SU-DHL-6 (cell line): ENCODE measurements around the gene RPUSD4.

Experiments
- H2AFZ ChIP-seq: fragments of 200-600 bp; sonication (generic); 2 replicates; pipeline ENCODE4 v1.6.1; 2014; ENCODE audit warnings: low read depth, mild to moderate bottlenecking, moderate library complexity, mixed read lengths, antibody characterized with exemption, low read length; ENCODE audit not compliant: severe bottlenecking
- H3F3A ChIP-seq: fragments of 200-600 bp; shearing (Covaris generic); 2 replicates; pipeline ENCODE4 v1.6.0; 2016; ENCODE audit warnings: antibody characterized with exemption, mild to moderate bottlenecking; ENCODE audit not compliant: insufficient read depth
- H3K27ac ChIP-seq: fragments of 200-600 bp; sonication (generic); 2 replicates; pipeline ENCODE4 v1.5.1; 2016; ENCODE audit warnings: low read depth, mild to moderate bottlenecking, low read length, moderate library complexity, mixed read lengths
- H3K27me3 ChIP-seq: fragments of 200-600 bp; sonication (generic), shearing (Covaris generic); 2 replicates; pipeline ENCODE4 v1.6.0; 2014; ENCODE audit warnings: mild to moderate bottlenecking, low read length
- H3K36me3 ChIP-seq: fragments of 200-600 bp; sonication (generic); 2 replicates; pipeline ENCODE4 v1.6.1; 2014; ENCODE audit warnings: mild to moderate bottlenecking, low read length, mixed read lengths
- H3K4me2 ChIP-seq: fragments of 300-600, 200-600 bp; shearing (Covaris generic), sonication (generic); 2 replicates; pipeline ENCODE4 v1.6.0; 2014; ENCODE audit warnings: low read length, low read depth, mild to moderate bottlenecking; ENCODE audit not compliant: poor library complexity, severe bottlenecking
- H3K4me3 ChIP-seq: fragments of 200-600 bp; sonication (generic); 2 replicates; pipeline ENCODE4 v1.5.1; 2014; ENCODE audit warnings: antibody characterized with exemption, low read length, mild to moderate bottlenecking, mixed read lengths; ENCODE audit not compliant: insufficient read depth, poor library complexity, severe bottlenecking
- H3K79me2 ChIP-seq: fragments of 200-600 bp; sonication (generic); 2 replicates; pipeline ENCODE4 v1.6.1; 2014; ENCODE audit warnings: mild to moderate bottlenecking, low read length, moderate library complexity; ENCODE audit not compliant: insufficient read depth
- H3K9ac ChIP-seq: fragments of 200-600 bp; sonication (generic); 2 replicates; pipeline ENCODE4 v1.7.0; 2014; ENCODE audit warnings: mild to moderate bottlenecking, low read length
- H3K9me2 ChIP-seq: fragments of 200-600 bp; sonication (generic); replicated peaks from 2 replicates; pipeline ENCODE4 v1.6.1; 2014; ENCODE audit warnings: low read length; ENCODE audit not compliant: insufficient read depth
- H3K9me3 ChIP-seq: fragments of 200-600 bp; sonication (generic); 2 replicates; pipeline ENCODE4 v1.6.1; 2014; ENCODE audit warnings: low read length, mixed read lengths; ENCODE audit not compliant: insufficient read depth
- H4K20me1 ChIP-seq: fragments of 200-600 bp; sonication (generic); 2 replicates; pipeline ENCODE4 v1.6.1; 2014; ENCODE audit warnings: low read depth, mild to moderate bottlenecking, antibody characterized with exemption, low read length, moderate library complexity, mixed read lengths
- EZH2phosphoT487 ChIP-seq: fragments of 200-600 bp; sonication (generic), shearing (Covaris generic); conservative IDR thresholded peaks from 2 replicates; pipeline ENCODE4 v1.6.1; 2018; ENCODE audit warnings: mild to moderate bottlenecking, antibody characterized with exemption, low read length, moderate library complexity, mixed read lengths
- TF ChIP-seq, protein P1 (sequence below): fragments of 200-600 bp; sonication (generic); IDR thresholded peaks from one replicate; pipeline ENCODE4 v1.5.1; 2017; ENCODE audit warnings: antibody characterized with exemption, mild to moderate bottlenecking, low read length, moderate library complexity; ENCODE audit not compliant: insufficient read depth, poor library complexity, severe bottlenecking

RPUSD4 gene

DNA sequence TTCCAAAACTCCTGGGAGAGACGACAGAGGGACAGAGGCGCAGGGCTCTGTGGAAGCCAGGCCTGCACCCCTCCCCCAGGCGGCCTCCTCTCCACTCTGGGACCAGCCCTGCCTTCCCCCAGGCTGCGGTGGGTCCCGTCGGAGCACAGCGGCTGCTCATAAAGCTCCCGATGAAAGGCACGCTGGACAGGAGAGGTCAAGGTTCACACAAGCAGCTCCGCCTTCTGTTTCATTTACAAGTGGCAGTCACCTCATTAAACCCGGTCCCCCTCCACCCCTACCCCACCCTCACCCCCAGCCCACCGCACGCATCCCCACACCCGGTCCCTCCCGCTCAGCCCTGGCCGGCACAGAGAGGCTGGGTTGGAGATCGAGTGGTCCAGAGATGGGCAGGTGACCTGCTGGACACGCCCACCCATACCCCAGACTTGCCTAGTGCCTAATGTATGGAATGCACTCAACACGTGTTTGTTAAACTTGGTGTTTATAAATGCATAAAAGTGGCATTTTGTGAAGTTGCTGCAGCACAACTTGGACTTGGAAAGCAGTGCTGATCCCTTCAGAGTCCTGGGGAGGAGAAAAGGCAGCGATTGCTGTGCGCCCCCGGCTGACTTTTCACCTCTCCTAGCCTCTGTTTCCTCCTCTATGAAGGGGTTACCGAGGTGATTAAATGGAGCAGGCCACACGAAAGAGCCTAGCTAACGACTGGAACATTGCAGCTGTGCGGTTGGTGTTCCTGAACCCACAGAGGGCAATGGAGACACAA lies 26.0 kb downstream of the RPUSD4 start:
- no peaks in the 10 kb centered on the region for H4K20me1 ChIP-seq
- H3K27ac ChIP-seq = no peak overlapping the region
- H3K27me3 ChIP-seq = no peaks in the 10 kb centered on the region
- no peak overlapping the region for H2AFZ ChIP-seq
- no peak overlapping the region for H3K4me3 ChIP-seq
- H3K4me2 ChIP-seq = no peak overlapping the region
- TF ChIP-seq EZH2phosphoT487 = no peak
- TF ChIP-seq, protein P1, sequence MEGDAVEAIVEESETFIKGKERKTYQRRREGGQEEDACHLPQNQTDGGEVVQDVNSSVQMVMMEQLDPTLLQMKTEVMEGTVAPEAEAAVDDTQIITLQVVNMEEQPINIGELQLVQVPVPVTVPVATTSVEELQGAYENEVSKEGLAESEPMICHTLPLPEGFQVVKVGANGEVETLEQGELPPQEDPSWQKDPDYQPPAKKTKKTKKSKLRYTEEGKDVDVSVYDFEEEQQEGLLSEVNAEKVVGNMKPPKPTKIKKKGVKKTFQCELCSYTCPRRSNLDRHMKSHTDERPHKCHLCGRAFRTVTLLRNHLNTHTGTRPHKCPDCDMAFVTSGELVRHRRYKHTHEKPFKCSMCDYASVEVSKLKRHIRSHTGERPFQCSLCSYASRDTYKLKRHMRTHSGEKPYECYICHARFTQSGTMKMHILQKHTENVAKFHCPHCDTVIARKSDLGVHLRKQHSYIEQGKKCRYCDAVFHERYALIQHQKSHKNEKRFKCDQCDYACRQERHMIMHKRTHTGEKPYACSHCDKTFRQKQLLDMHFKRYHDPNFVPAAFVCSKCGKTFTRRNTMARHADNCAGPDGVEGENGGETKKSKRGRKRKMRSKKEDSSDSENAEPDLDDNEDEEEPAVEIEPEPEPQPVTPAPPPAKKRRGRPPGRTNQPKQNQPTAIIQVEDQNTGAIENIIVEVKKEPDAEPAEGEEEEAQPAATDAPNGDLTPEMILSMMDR = no peak
- no peaks in the 10 kb centered on the region for H3K9me2 ChIP-seq
- H3K36me3 ChIP-seq = no peaks in the 10 kb centered on the region
- no peaks in the 10 kb centered on the region for H3F3A ChIP-seq
- no peak overlapping the region for H3K9ac ChIP-seq
- H3K9me3 ChIP-seq = no peaks in the 10 kb centered on the region
- no peaks in the 10 kb centered on the region for H3K79me2 ChIP-seq

DNA sequence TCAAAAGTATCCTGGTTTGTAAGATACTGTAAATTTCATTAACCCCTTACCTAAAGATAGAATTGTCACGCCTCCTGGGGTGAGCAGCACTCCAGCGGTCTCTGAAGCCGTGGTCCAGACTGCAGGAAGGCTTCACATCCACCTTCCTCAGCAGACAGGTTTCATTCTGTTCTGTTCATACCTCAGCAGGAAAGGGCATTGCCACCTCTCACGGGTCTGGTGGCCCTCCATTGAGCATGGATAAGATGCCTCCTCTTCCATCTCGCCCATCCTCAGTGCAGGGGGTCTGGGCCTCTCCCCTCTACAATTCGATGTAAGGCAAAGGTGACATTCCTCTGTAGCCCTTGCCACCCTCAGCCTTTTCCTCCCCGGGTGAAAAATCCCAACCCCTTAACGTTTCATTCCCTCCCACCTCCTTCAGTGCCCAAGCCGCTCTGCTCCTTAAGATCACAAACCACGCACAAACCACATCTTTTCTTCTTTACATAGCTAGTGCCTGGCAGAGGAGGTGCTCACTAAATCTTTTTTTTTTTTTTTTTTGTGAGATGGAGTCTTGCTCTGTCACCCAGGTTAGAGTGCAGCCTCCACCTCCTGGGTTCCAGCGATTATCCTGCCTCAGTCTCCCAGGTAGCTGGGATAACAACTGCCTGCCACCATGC lies 28.5 kb downstream of the RPUSD4 start:
- TF ChIP-seq EZH2phosphoT487 = no peak
- TF ChIP-seq, protein P1 = no peak
- Histone ChIP-seq H3K4me3 (no peak overlapping the region), H3K27me3 (no peaks in the 10 kb centered on the region), H3K79me2 (no peaks in the 10 kb centered on the region), H3K36me3 (no peaks in the 10 kb centered on the region), H3F3A (no peaks in the 10 kb centered on the region), H3K4me2 (no peak overlapping the region), H3K9me2 (no peaks in the 10 kb centered on the region), H3K9ac (no peak overlapping the region), H2AFZ (no peak overlapping the region), H4K20me1 (no peaks in the 10 kb centered on the region), H3K27ac (no peak overlapping the region), H3K9me3 (no peaks in the 10 kb centered on the region)

DNA sequence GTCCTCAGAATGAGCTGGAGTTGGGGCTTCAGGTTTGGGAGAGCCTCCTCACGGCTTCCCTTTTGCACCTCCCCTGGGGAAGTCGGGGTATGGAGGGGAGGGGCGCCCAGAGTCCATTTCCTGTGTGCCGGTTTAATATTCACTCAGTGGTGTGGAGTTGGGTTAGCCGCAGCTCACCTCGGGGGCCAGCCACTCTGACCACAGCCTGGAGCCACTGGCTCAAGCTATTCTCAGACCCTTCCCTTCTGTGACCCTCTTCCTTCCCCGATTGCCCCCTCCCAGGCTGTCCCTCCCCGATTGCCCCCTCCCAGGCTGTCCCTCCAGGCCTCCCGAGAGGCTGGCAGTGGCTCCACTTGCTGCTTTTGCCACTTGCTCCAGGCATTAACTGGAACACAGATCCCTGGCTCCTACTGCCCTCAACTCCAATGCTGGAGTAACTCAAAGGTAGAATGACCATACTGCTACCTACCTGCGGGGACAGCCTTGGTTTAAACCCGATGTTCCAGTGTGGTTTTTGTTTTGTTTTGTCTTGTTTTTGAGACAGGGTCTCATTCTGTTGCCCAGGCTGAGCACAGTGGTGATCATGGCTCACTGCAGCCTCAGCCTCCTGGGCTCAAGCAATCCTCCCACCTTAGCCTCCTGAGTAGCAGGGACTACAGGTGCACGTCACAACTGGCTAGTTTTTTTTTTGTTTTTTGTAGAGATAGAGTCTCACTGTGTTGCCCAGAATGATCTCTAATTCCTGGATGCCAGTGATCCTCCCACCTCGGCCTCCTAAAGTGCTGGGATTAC lies 29.3 kb downstream of the RPUSD4 start:
- H3K79me2 ChIP-seq = no peaks in the 10 kb centered on the region
- H3K9me2 ChIP-seq = no peaks in the 10 kb centered on the region
- no peak overlapping the region for H3K4me2 ChIP-seq
- no peak overlapping the region for H3K27ac ChIP-seq
- no peaks in the 10 kb centered on the region for H3F3A ChIP-seq
- H3K27me3 ChIP-seq = no peaks in the 10 kb centered on the region
- H3K9ac ChIP-seq = no peak overlapping the region
- no peaks in the 10 kb centered on the region for H4K20me1 ChIP-seq
- no peak for TF ChIP-seq EZH2phosphoT487
- TF ChIP-seq, protein P1 = no peak
- no peak overlapping the region for H3K4me3 ChIP-seq
- no peaks in the 10 kb centered on the region for H3K9me3 ChIP-seq
- no peaks in the 10 kb centered on the region for H3K36me3 ChIP-seq
- H2AFZ ChIP-seq = no peak overlapping the region
